ENCODE data around the gene MRE11. TPM values are rescaled to one million over a fixed set of nuclear protein-coding genes. Genes with fewer than 3 reads are reported as not detected.

The MRE11 gene
- total RNA-seq, 1 donor from 2014 or later = 14.1 TPM

GRCh38 chr11:94537031-94537600 is 43.5 kb upstream of the MRE11 start:
- Histone ChIP-seq H3K36me3 (ENCODE audit: insufficient read depth, low read length) (no peaks in the 10 kb centered on the region), H3K4me3 (ENCODE audit: insufficient read depth, low read depth, low read length) (no peak overlapping the region), H2AFZ (ENCODE audit: low read depth, low read length) (no peak overlapping the region), H3K9ac (ENCODE audit: low read length) (no peak overlapping the region), H3K4me1 (ENCODE audit: insufficient read depth, low read length) (no peaks in the 10 kb centered on the region), H3K4me2 (ENCODE audit: low read length) (no peak overlapping the region), H3K27me3 (ENCODE audit: insufficient read depth, low read length) (no peaks in the 10 kb centered on the region), H3K27ac (ENCODE audit: low read depth, low read length) (no peak overlapping the region), H3K9me3 (ENCODE audit: insufficient read depth, low read depth, low read length) (no peaks in the 10 kb centered on the region), H4K20me1 (ENCODE audit: insufficient read depth, low read length) (no peaks in the 10 kb centered on the region), H3K79me2 (ENCODE audit: insufficient read depth, low read length) (no peaks in the 10 kb centered on the region)
- DNase-seq (ENCODE audit: low read depth) (peak; percentile 70), FAIRE-seq (no peak)
- Mint-ChIP-seq H3K4me1 (ENCODE audit: low read depth, unreplicated experiment) (no peaks in the 10 kb centered on the region), H3K27me3 (ENCODE audit: low read depth, unreplicated experiment) (peaks cover 9% of the 10 kb centered on the region), H3K4me3 (ENCODE audit: unreplicated experiment) (no peak overlapping the region), H3K36me3 (ENCODE audit: low read depth, unreplicated experiment) (no peaks in the 10 kb centered on the region), H3K9me3 (ENCODE audit: unreplicated experiment) (no peaks in the 10 kb centered on the region), H3K27ac (ENCODE audit: unreplicated experiment) (no peak overlapping the region)
- no peak for TF ChIP-seq EZH2 (IDR thresholded peaks at IDR 0.05; ENCODE audit: insufficient read depth, low read length)
- TF ChIP-seq CTCF (IDR thresholded peaks at IDR 0.05; ENCODE audit: insufficient read depth, low read depth, low read length) = no peak

GRCh38 chr11:94536386-94536785 is 42.7 kb upstream of the MRE11 start:
- no peaks in the 10 kb centered on the region for H3K9me3 Mint-ChIP-seq (ENCODE audit: unreplicated experiment)
- Histone ChIP-seq H4K20me1 (ENCODE audit: insufficient read depth, low read length) (no peaks in the 10 kb centered on the region), H3K4me3 (ENCODE audit: insufficient read depth, low read depth, low read length) (no peak overlapping the region), H3K4me2 (ENCODE audit: low read length) (no peak overlapping the region), H3K27me3 (ENCODE audit: insufficient read depth, low read length) (no peaks in the 10 kb centered on the region), H3K79me2 (ENCODE audit: insufficient read depth, low read length) (no peaks in the 10 kb centered on the region), H2AFZ (ENCODE audit: low read depth, low read length) (no peak overlapping the region), H3K36me3 (ENCODE audit: insufficient read depth, low read length) (no peaks in the 10 kb centered on the region), H3K9me3 (ENCODE audit: insufficient read depth, low read depth, low read length) (no peaks in the 10 kb centered on the region), H3K27ac (ENCODE audit: low read depth, low read length) (no peak overlapping the region), H3K9ac (ENCODE audit: low read length) (no peak overlapping the region), H3K4me1 (ENCODE audit: insufficient read depth, low read length) (no peaks in the 10 kb centered on the region)
- H3K27me3 Mint-ChIP-seq (ENCODE audit: low read depth, unreplicated experiment) = peaks cover 3% of the 10 kb centered on the region
- H3K27ac Mint-ChIP-seq (ENCODE audit: unreplicated experiment) = no peak overlapping the region
- H3K36me3 Mint-ChIP-seq (ENCODE audit: low read depth, unreplicated experiment) = no peaks in the 10 kb centered on the region
- DNase-seq (ENCODE audit: low read depth) (no peak), FAIRE-seq (no peak)
- H3K4me3 Mint-ChIP-seq (ENCODE audit: unreplicated experiment) = no peak overlapping the region
- TF ChIP-seq EZH2 (IDR thresholded peaks at IDR 0.05; ENCODE audit: insufficient read depth, low read length) = no peak
- no peak for TF ChIP-seq CTCF (IDR thresholded peaks at IDR 0.05; ENCODE audit: insufficient read depth, low read depth, low read length)
- no peaks in the 10 kb centered on the region for H3K4me1 Mint-ChIP-seq (ENCODE audit: low read depth, unreplicated experiment)
